ENCODE results near the gene MYO7B. TPM values are rescaled to one million over a fixed set of nuclear protein-coding genes. Genes with fewer than 3 reads are reported as not detected.

MYO7B gene
- total and polyA plus RNA-seq, 4 donors = 0.51 to 4.7 (median 1.9) TPM

DNA sequence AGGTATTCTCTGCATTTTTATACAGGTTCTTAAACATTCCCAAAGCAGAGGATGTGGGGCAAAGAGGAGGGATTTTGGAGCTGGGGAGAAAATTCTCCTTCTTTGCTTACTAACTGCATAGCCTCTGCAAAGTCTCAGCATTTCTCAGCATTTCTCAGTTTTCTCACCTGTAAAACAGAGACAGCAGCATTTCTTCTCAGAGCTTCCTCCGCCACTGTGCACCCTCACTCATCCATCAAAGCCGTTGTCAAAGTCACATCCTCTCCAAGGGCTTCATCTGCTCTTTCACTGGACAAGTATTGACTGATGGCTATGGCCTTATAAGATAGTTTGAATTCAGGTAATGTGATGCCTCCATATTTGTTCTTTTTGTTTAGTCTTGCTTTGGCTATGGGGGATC, 17.4 kb downstream of the MYO7B start:
- Histone ChIP-seq H3K9ac (ENCODE audit: insufficient read depth in 1 of 2, low read length in 2 of 2) (no peak overlapping the region), H3K27me3 (ENCODE audit: control insufficient read depth in 3 of 3, insufficient read depth in 3 of 3, low read length in 2 of 3) (no peaks in the 10 kb centered on the region), H3K4me3 (no peak overlapping the region), H3K36me3 (ENCODE audit: control insufficient read depth in 4 of 4, insufficient read depth in 4 of 4, low read length in 4 of 4) (no peaks in the 10 kb centered on the region), H3K4me1 (ENCODE audit: control insufficient read depth in 5 of 5, insufficient read depth in 5 of 5, low read length in 5 of 5) (no peaks in the 10 kb centered on the region), H3K9me3 (ENCODE audit: control insufficient read depth in 4 of 4, insufficient read depth in 3 of 4, low read length in 3 of 4) (no peaks in the 10 kb centered on the region), H3K27ac (ENCODE audit: low read depth in 1 of 2, low read length in 1 of 2) (no peak overlapping the region)
- TF ChIP-seq, protein P1, sequence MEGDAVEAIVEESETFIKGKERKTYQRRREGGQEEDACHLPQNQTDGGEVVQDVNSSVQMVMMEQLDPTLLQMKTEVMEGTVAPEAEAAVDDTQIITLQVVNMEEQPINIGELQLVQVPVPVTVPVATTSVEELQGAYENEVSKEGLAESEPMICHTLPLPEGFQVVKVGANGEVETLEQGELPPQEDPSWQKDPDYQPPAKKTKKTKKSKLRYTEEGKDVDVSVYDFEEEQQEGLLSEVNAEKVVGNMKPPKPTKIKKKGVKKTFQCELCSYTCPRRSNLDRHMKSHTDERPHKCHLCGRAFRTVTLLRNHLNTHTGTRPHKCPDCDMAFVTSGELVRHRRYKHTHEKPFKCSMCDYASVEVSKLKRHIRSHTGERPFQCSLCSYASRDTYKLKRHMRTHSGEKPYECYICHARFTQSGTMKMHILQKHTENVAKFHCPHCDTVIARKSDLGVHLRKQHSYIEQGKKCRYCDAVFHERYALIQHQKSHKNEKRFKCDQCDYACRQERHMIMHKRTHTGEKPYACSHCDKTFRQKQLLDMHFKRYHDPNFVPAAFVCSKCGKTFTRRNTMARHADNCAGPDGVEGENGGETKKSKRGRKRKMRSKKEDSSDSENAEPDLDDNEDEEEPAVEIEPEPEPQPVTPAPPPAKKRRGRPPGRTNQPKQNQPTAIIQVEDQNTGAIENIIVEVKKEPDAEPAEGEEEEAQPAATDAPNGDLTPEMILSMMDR (IDR thresholded peaks at IDR 0.05; ENCODE audit: control extremely low read depth, extremely low read depth) = no peak
- DNase-seq (no peak), ATAC-seq (ENCODE audit: insufficient read depth, low FRiP score) (no peak)
- WGBS, 2 donors = 73 to 89% methylated on average over 2 of the region's 2 CpGs

DNA sequence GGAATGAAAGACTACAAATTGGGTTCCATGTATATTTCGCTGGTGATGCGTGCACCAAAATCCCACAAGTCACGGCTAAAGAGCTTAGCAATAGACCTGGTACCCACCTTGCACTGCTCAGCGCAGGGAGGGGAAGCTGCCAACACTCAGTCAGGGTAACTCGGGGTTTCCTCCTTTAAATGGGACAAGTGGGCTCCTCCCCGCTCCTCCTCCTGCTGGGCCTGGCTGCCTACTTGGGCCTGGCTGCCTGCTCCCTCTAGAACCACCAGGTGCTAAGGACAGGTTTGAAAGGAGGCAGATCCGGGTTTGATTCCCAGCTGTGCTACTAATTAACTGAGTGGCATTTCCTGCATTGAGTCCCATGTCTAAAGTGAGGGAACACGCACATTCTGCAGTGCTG, 23.4 kb downstream of the MYO7B start:
- 83 to 90% methylated on average over 8 of the region's 8 CpGs for WGBS, 2 donors
- no peak overlapping the region for H3K4me3 ChIP-seq
- H3K27me3 ChIP-seq (ENCODE audit: control insufficient read depth in 3 of 3, insufficient read depth in 3 of 3, low read length in 2 of 3) = no peaks in the 10 kb centered on the region
- TF ChIP-seq, protein P1 (IDR thresholded peaks at IDR 0.05; ENCODE audit: control extremely low read depth, extremely low read depth) = no peak
- no peaks in the 10 kb centered on the region for H3K4me1 ChIP-seq (ENCODE audit: control insufficient read depth in 5 of 5, insufficient read depth in 5 of 5, low read length in 5 of 5)
- peaks cover 0 to 5% (median 0%) of the 10 kb centered on the region in 4 donors for H3K9me3 ChIP-seq (ENCODE audit: control insufficient read depth in 4 of 4, insufficient read depth in 3 of 4, low read length in 3 of 4)
- H3K27ac ChIP-seq (ENCODE audit: low read depth in 1 of 2, low read length in 1 of 2) = no peak overlapping the region
- ATAC-seq (ENCODE audit: insufficient read depth, low FRiP score) (no peak), DNase-seq (no peak)
- H3K36me3 ChIP-seq (ENCODE audit: control insufficient read depth in 4 of 4, insufficient read depth in 4 of 4, low read length in 4 of 4) = no peaks in the 10 kb centered on the region
- no peak overlapping the region for H3K9ac ChIP-seq (ENCODE audit: insufficient read depth in 1 of 2, low read length in 2 of 2)

DNA sequence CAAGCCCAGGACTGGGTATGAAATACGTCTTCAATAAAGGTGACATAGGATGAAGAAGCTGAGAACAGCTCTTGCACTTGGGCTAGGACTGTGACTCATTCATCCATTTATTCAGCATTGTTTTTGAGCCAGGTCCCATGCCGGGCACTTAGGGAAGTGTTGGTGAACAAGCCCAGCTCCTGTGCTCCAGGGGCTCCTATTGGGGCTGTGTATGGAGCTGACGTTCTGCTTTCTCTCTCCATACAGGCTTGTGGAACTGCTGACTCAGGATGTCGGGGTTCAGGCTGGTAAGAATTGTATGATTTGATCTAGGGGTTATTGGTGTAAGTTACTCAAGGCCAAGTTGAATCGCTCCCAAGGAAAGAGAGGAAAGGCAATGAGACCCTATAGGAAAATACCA, 24.0 kb downstream of the MYO7B start:
- WGBS, 2 donors = 84 to 85% methylated on average over 5 of the region's 5 CpGs
- DNase-seq = no peak
- ATAC-seq (ENCODE audit: insufficient read depth, low FRiP score) = no peak

More for the DNA sequence above, 24.0 kb downstream of the MYO7B start:
- Histone ChIP-seq H3K4me1 (ENCODE audit: control insufficient read depth in 5 of 5, insufficient read depth in 5 of 5, low read length in 5 of 5) (no peaks in the 10 kb centered on the region), H3K27me3 (ENCODE audit: control insufficient read depth in 3 of 3, insufficient read depth in 3 of 3, low read length in 2 of 3) (no peaks in the 10 kb centered on the region), H3K27ac (ENCODE audit: low read depth in 1 of 2, low read length in 1 of 2) (no peak overlapping the region), H3K9ac (ENCODE audit: insufficient read depth in 1 of 2, low read length in 2 of 2) (no peak overlapping the region), H3K36me3 (ENCODE audit: control insufficient read depth in 4 of 4, insufficient read depth in 4 of 4, low read length in 4 of 4) (no peaks in the 10 kb centered on the region), H3K9me3 (ENCODE audit: control insufficient read depth in 4 of 4, insufficient read depth in 3 of 4, low read length in 3 of 4) (peaks cover 0 to 5% (median 0%) of the 10 kb centered on the region in 4 donors), H3K4me3 (no peak overlapping the region)
- TF ChIP-seq, protein P1 (IDR thresholded peaks at IDR 0.05; ENCODE audit: control extremely low read depth, extremely low read depth) = no peak
